ENCODE data around the gene POFUT2. TPM values are rescaled to one million over a fixed set of nuclear protein-coding genes. Genes with fewer than 3 reads are reported as not detected.

The POFUT2 gene
- total RNA-seq, 4 donors from 2014 or later: 10.7 to 46.9 (median 20.0) TPM

DNA sequence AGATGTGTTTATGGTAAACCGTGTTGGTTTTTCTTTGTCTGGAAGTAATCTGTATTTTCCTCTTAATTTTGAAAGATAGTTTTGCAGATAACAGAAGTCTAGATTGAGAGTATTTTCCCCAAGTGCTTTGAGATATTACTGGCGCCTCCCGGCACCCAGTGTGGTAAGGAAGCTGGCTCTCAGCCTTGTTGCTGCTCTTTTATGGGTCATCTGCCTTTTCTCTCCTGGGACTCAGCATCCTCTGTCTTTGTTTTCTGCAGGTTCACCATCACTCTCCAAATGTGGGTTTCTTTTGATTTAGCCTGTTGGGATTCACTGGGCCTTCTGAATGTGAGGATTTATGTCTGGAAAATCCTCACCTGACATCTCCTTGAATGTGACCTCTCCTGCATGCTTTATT, 37.4 kb downstream of the POFUT2 start:
- no peak for DNase-seq (ENCODE audit: low spot score in 2 of 2)
- Histone ChIP-seq H3K9me3 (no peaks in the 10 kb centered on the region), H3K4me3 (no peak overlapping the region), H3K36me3 (no peaks in the 10 kb centered on the region), H3K27ac (no peak overlapping the region), H3K4me1 (peaks cover 12% of the 10 kb centered on the region), H3K27me3 (peaks cover 29% of the 10 kb centered on the region)
- WGBS: 87% methylated on average over 3 of the region's 3 CpGs
- TF ChIP-seq, protein P1, sequence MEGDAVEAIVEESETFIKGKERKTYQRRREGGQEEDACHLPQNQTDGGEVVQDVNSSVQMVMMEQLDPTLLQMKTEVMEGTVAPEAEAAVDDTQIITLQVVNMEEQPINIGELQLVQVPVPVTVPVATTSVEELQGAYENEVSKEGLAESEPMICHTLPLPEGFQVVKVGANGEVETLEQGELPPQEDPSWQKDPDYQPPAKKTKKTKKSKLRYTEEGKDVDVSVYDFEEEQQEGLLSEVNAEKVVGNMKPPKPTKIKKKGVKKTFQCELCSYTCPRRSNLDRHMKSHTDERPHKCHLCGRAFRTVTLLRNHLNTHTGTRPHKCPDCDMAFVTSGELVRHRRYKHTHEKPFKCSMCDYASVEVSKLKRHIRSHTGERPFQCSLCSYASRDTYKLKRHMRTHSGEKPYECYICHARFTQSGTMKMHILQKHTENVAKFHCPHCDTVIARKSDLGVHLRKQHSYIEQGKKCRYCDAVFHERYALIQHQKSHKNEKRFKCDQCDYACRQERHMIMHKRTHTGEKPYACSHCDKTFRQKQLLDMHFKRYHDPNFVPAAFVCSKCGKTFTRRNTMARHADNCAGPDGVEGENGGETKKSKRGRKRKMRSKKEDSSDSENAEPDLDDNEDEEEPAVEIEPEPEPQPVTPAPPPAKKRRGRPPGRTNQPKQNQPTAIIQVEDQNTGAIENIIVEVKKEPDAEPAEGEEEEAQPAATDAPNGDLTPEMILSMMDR (IDR thresholded peaks at IDR 0.05): no peak
- TF ChIP-seq POLR2A (IDR thresholded peaks at IDR 0.05) (no peak), EP300 (IDR thresholded peaks at IDR 0.05) (no peak), POLR2AphosphoS5 (IDR thresholded peaks at IDR 0.05) (no peak)

DNA sequence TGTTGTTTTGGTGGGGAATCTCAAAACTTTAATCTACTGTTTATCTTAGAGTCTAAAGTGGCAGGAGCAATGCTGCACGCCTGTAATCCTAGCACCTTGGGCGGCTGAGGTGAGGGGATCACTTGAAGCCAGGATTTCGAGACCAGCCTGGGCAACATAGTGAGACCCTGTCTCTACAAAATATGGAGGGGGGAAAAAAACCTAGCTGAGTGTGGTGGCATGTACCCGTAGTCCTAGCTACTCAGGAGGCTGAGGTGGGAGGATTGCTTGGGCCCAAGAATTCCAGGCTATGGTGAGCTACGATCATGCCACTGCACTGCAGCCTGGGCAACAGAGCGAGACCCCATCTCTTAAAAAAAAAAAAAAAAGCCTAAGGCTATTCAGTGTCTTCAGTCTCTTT, 38.1 kb downstream of the POFUT2 start:
- TF ChIP-seq EP300 (IDR thresholded peaks at IDR 0.05) (no peak), POLR2AphosphoS5 (IDR thresholded peaks at IDR 0.05) (no peak), POLR2A (IDR thresholded peaks at IDR 0.05) (no peak)
- TF ChIP-seq, protein P1 (IDR thresholded peaks at IDR 0.05): no peak
- WGBS: 93% methylated on average over 6 of the region's 6 CpGs
- Histone ChIP-seq H3K27ac (no peak overlapping the region), H3K4me1 (peaks cover 8% of the 10 kb centered on the region), H3K27me3 (peaks cover 23% of the 10 kb centered on the region), H3K4me3 (no peak overlapping the region), H3K9me3 (no peaks in the 10 kb centered on the region), H3K36me3 (no peaks in the 10 kb centered on the region)
- no peak for DNase-seq (ENCODE audit: low spot score in 2 of 2)

DNA sequence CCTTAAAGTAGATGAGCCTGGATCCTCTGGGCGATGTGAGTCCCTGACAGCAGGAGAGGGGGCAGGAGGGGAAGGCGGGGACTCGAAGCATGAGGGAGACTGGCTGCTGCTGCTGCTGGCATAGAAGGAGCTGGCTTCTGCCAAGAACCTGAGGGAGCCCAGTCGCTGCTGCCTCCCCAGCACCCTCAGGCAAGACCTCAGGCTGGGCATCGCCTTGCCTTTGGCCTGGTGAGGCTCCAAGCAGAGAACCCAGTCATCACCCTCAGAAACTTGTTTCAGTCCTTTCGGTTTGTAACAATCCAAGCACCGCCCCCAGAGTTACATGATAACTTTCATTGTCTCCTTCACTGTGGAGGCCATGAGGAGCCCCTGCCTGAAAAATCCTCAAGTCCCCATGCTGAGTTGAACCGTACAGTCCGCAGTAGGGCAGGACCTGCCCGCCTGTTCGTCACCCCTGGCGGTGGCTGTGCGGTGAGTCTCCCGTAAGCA, 38.8 kb downstream of the POFUT2 start:
- TF ChIP-seq POLR2AphosphoS5 (IDR thresholded peaks at IDR 0.05) (no peak), POLR2A (IDR thresholded peaks at IDR 0.05) (no peak), EP300 (IDR thresholded peaks at IDR 0.05) (no peak)
- TF ChIP-seq, protein P1 (IDR thresholded peaks at IDR 0.05): no peak
- H3K27me3 ChIP-seq: peaks cover 16% of the 10 kb centered on the region
- H3K36me3 ChIP-seq: no peaks in the 10 kb centered on the region
- H3K4me3 ChIP-seq: peak overlapping the region; percentile 27
- H3K4me1 ChIP-seq: peaks cover 8% of the 10 kb centered on the region
- no peak overlapping the region for H3K27ac ChIP-seq
- WGBS: 47% methylated on average over 11 of the region's 14 CpGs
- peak in 1 of 2 donors; percentile 73 for DNase-seq (ENCODE audit: low spot score in 2 of 2)
- no peaks in the 10 kb centered on the region for H3K9me3 ChIP-seq

DNA sequence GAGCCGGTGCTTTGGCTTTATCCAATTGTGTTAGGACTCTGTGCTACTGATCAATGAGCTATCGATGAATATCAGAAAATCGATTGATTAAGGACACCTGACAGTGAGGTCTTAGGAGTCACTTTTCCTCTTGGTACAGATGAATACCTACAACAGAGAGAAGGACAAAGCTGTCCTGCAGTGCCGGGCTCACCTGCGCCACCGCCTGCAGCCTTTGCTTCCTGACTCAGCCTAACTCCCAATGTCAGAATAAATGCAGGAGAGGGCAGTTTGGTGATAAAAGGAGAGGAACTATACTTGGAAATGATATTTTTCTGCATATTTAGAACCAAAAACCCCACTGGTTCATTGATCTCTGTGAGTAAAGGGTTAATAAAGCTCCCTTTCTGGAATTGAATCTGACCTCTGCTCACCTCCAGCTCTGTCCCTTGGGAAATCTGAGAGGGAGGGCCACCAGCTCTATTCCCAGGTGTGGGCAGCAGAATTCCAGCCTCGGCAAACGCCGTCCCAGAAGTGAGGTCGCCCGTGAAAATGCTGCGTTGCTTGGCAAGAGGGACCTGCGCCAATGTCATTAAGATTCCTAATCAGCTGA, 39.3 kb downstream of the POFUT2 start:
- H3K4me1 ChIP-seq: peaks cover 8% of the 10 kb centered on the region
- no peak for DNase-seq (ENCODE audit: low spot score in 2 of 2)
- no peaks in the 10 kb centered on the region for H3K9me3 ChIP-seq
- no peaks in the 10 kb centered on the region for H3K36me3 ChIP-seq
- 78% methylated on average over 9 of the region's 13 CpGs for WGBS
- peaks cover 12% of the 10 kb centered on the region for H3K27me3 ChIP-seq
- H3K27ac ChIP-seq: no peak overlapping the region
- TF ChIP-seq, protein P1 (IDR thresholded peaks at IDR 0.05): no peak
- TF ChIP-seq EP300 (IDR thresholded peaks at IDR 0.05): no peak
- no peak for TF ChIP-seq POLR2A (IDR thresholded peaks at IDR 0.05)
- TF ChIP-seq POLR2AphosphoS5 (IDR thresholded peaks at IDR 0.05): no peak
- peak overlapping the region; percentile 27 for H3K4me3 ChIP-seq

DNA sequence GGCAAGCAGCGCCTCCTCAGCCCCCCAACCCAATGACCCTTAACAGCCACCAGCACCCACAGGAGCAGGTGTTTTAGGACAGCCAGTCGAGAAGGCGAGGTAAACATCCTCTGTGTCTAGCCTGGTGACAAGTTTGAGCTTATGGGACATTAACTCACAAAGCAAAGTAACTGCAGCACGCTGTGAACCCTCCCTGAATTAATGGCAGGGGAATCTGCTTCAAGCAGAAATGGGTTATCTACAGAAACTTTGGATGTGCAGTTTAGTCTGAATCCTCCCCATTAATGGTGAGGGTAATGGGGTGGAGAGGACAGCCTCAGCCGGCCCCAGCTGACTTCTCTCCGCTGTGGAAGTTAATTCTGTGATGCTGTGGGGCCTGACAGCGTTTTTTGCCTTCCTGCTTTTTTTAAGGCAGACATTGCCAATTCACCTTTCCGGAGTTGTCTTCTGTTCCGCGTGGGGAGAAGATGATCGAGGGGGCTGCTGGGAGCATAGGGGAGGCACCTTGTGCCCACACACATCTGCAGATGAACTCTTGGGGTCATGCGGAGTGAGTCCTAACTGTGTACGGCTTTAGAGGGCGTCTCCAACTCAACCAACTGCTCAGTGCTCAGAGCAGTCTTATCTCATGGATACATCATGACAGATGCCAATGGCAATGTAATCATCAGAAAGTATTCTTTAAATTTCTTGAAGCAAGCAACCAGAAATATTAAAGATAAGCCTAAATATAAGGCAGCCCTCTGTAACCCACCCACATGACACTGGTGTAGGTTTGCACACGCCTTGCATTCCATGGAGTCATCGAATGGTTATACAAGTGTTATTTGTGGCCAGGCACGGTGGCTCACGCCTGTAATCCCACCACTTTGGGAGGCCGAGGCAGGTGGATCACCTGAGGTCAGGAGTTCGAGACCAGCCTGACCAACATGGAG, 41.0 kb downstream of the POFUT2 start:
- H3K36me3 ChIP-seq: no peaks in the 10 kb centered on the region
- peaks cover 4% of the 10 kb centered on the region for H3K27me3 ChIP-seq
- H3K27ac ChIP-seq: no peak overlapping the region
- peaks cover 8% of the 10 kb centered on the region for H3K4me1 ChIP-seq
- H3K4me3 ChIP-seq: no peak overlapping the region
- WGBS: 83% methylated on average over 20 of the region's 20 CpGs
- no peaks in the 10 kb centered on the region for H3K9me3 ChIP-seq
- TF ChIP-seq POLR2AphosphoS5 (IDR thresholded peaks at IDR 0.05) (no peak), EP300 (IDR thresholded peaks at IDR 0.05) (no peak), POLR2A (IDR thresholded peaks at IDR 0.05) (no peak)
- TF ChIP-seq, protein P1 (IDR thresholded peaks at IDR 0.05): no peak
- no peak for DNase-seq (ENCODE audit: low spot score in 2 of 2)
